Nephron (organoid): ENCODE data around the gene ATP5F1C.
"Not testable (repeated sequence)": the region's sequence is repeated elsewhere in the genome, so short reads cannot be mapped to it uniquely, and the experiment has no call there.

Experiments used
- H3K27ac Mint-ChIP-seq, 3 experiments: 2 replicates each; pipeline ENCODE4 v1.8.0; 2020; ENCODE audit warnings: mixed read lengths in 3 of 3, mild to moderate bottlenecking in 2 of 3, moderate library complexity in 1 of 3
- H3K27me3 Mint-ChIP-seq: 2 replicates; pipeline ENCODE4 v1.8.0; 2021; ENCODE audit warnings: low read depth, mild to moderate bottlenecking, moderate library complexity, mixed read lengths
- H3K36me3 Mint-ChIP-seq: 2 replicates; pipeline ENCODE4 v1.8.0; 2020; ENCODE audit warnings: low read depth, mixed read lengths
- H3K4me1 Mint-ChIP-seq: 2 replicates; pipeline ENCODE4 v1.8.0; 2020; ENCODE audit warnings: mixed read lengths
- H3K4me3 Mint-ChIP-seq, 3 experiments: 2 replicates each; pipeline ENCODE4 v1.8.0; 2020; ENCODE audit warnings: mild to moderate bottlenecking in 3 of 3, mixed read lengths in 3 of 3, moderate library complexity in 2 of 3
- H3K9me3 Mint-ChIP-seq: 2 replicates; pipeline ENCODE4 v1.8.0; 2020; ENCODE audit warnings: mixed read lengths
- TF ChIP-seq, protein P1 (sequence below), 3 experiments: fragments of 200-600 bp; sonication (generic); IDR thresholded peaks; one replicate each; pipeline ENCODE4 v1.5.0; 2021; ENCODE audit warnings: antibody characterized with exemption in 3 of 3; ENCODE audit not compliant: unreplicated experiment in 3 of 3

ATP5F1C gene

DNA sequence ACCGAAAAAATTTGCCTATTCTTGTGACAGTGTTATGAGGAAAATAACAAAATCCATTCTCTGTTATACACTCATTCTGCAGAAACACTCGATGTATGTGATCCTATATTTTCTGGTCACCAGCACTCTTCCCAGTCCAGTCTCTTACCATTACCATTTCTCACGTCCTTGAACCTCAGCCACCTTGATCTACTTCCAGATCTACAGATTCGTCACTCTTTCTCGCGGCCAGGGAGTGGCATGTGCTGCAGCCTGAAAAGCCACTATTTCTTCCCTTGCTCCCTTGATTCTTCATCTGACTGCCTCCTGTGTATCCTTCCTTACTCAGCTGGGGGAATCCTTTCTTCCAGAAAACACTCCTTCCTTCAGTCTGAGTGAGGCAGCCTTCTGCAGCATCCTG lies 16.2 kb downstream of the ATP5F1C start:
- no peaks in the 10 kb centered on the region for H3K4me1 Mint-ChIP-seq
- no peak overlapping the region for H3K27ac Mint-ChIP-seq
- no peaks in the 10 kb centered on the region for H3K27me3 Mint-ChIP-seq
- peaks cover 62% of the 10 kb centered on the region for H3K36me3 Mint-ChIP-seq
- H3K9me3 Mint-ChIP-seq, result no peaks in the 10 kb centered on the region
- H3K4me3 Mint-ChIP-seq, result no peak overlapping the region
- TF ChIP-seq, protein P1, sequence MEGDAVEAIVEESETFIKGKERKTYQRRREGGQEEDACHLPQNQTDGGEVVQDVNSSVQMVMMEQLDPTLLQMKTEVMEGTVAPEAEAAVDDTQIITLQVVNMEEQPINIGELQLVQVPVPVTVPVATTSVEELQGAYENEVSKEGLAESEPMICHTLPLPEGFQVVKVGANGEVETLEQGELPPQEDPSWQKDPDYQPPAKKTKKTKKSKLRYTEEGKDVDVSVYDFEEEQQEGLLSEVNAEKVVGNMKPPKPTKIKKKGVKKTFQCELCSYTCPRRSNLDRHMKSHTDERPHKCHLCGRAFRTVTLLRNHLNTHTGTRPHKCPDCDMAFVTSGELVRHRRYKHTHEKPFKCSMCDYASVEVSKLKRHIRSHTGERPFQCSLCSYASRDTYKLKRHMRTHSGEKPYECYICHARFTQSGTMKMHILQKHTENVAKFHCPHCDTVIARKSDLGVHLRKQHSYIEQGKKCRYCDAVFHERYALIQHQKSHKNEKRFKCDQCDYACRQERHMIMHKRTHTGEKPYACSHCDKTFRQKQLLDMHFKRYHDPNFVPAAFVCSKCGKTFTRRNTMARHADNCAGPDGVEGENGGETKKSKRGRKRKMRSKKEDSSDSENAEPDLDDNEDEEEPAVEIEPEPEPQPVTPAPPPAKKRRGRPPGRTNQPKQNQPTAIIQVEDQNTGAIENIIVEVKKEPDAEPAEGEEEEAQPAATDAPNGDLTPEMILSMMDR (IDR thresholded peaks at IDR 0.05; ENCODE audit: unreplicated experiment in 3 of 3), result no peak

DNA sequence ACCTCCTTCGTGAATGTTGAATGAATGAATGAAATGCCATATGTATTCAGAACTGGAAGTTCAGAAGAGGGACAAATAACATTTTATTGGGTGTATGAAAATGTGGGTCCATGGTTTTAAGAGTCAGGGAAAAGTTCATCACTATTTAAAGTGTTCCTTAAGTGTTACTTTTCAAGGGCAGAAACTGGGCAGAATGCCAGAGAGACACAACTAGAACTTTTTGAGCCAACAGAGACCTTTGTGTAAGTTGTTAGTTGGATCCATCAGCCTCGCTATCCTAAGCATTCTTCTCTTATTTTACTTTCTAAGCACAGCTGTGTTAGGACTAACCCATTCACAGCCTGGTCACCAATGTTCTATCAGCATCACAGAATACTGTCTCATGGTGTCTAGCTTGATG lies 16.8 kb downstream of the ATP5F1C start:
- H3K36me3 Mint-ChIP-seq, result peaks cover 57% of the 10 kb centered on the region
- H3K27me3 Mint-ChIP-seq, result no peaks in the 10 kb centered on the region
- TF ChIP-seq, protein P1 (IDR thresholded peaks at IDR 0.05; ENCODE audit: unreplicated experiment in 3 of 3), result no peak
- no peaks in the 10 kb centered on the region for H3K4me1 Mint-ChIP-seq
- H3K9me3 Mint-ChIP-seq, result no peaks in the 10 kb centered on the region
- H3K4me3 Mint-ChIP-seq, result no peak overlapping the region
- no peak overlapping the region for H3K27ac Mint-ChIP-seq

- Mint-ChIP-seq H3K4me1 (no peaks in the 10 kb centered on the region), H3K4me3 (no peak overlapping the region), H3K36me3 (peaks cover 26% of the 10 kb centered on the region), H3K27ac (no peak overlapping the region), H3K9me3 (no peaks in the 10 kb centered on the region), H3K27me3 (peaks cover 6% of the 10 kb centered on the region)
- TF ChIP-seq, protein P1 (IDR thresholded peaks at IDR 0.05; ENCODE audit: unreplicated experiment in 3 of 3), result no peak
Observed at GRCh38 chr10:7808686-7809267, 20.8 kb downstream of the ATP5F1C start.

- Mint-ChIP-seq H3K27ac (peak overlapping the region in 1 of 3 experiments; percentile 3), H3K4me1 (no peaks in the 10 kb centered on the region)
Observed at GRCh38 chr10:7810443-7810842, 22.5 kb downstream of the ATP5F1C start.

DNA sequence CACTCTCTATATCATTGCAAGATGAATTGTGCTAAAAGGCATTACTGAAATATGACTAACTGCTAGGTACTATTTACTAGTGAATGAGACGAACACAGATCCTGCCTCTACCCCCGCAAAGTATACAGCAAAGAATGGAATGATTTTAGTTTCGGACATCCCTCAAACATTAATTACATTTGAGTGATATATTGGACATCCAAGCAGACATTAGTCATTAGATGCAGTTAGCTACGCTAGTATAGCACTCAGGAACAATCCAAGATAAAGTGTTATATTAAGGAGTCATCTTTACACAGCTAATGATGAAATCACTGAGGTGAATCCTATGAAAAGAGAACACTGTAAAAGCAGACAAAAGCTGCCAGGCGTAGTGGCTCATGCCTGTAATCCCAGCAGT lies 23.0 kb downstream of the ATP5F1C start:
- H3K4me3 Mint-ChIP-seq, result no peak overlapping the region
- no peaks in the 10 kb centered on the region for H3K9me3 Mint-ChIP-seq
- peaks cover 10% of the 10 kb centered on the region for H3K36me3 Mint-ChIP-seq
- peak overlapping the region in 1 of 3 experiments; percentile 3 for H3K27ac Mint-ChIP-seq
- H3K27me3 Mint-ChIP-seq, result peaks cover 15% of the 10 kb centered on the region
- no peaks in the 10 kb centered on the region for H3K4me1 Mint-ChIP-seq
- TF ChIP-seq, protein P1 (IDR thresholded peaks at IDR 0.05; ENCODE audit: unreplicated experiment in 3 of 3), result no peak

More at GRCh38 chr10:7810443-7810842, 22.5 kb downstream of the ATP5F1C start:
- TF ChIP-seq, protein P1 (IDR thresholded peaks at IDR 0.05; ENCODE audit: unreplicated experiment in 3 of 3), result no peak
- H3K27me3 Mint-ChIP-seq, result peaks cover 15% of the 10 kb centered on the region
- H3K9me3 Mint-ChIP-seq, result no peaks in the 10 kb centered on the region
- H3K36me3 Mint-ChIP-seq, result peaks cover 10% of the 10 kb centered on the region
- no peak overlapping the region for H3K4me3 Mint-ChIP-seq

GRCh38 chr10:7811743-7812142 lies 23.8 kb downstream of the ATP5F1C start:
- H3K4me1 Mint-ChIP-seq, H3K27ac Mint-ChIP-seq, H3K9me3 Mint-ChIP-seq, H3K4me3 Mint-ChIP-seq, H3K36me3 Mint-ChIP-seq: not testable (repeated sequence)
- peaks cover 17% of the 10 kb centered on the region for H3K27me3 Mint-ChIP-seq
